GM12801 (cell line): ENCODE results near the gene SNTG2.

Experiments used
- CTCF ChIP-seq: IDR thresholded peaks from one replicate; pipeline ENCODE4 v1.5.1; 2011; ENCODE audit warnings: control low read depth; ENCODE audit not compliant: insufficient read length; ENCODE audit errors: extremely low read depth

The SNTG2 gene

GRCh38 chr2:1010415-1010930 is 59.8 kb downstream of the SNTG2 start:
- TF ChIP-seq CTCF = no peak

- TF ChIP-seq CTCF = no peak
Observed at GRCh38 chr2:1011006-1011405, 60.4 kb downstream of the SNTG2 start.

GRCh38 chr2:1011985-1012384 is 61.3 kb downstream of the SNTG2 start:
- TF ChIP-seq CTCF = no peak

GRCh38 chr2:1014802-1015201 is 64.2 kb downstream of the SNTG2 start:
- no peak for TF ChIP-seq CTCF

GRCh38 chr2:1016500-1016899 is 65.9 kb downstream of the SNTG2 start:
- TF ChIP-seq CTCF = no peak

GRCh38 chr2:1017827-1018226 is 67.2 kb downstream of the SNTG2 start:
- TF ChIP-seq CTCF = no peak

- no peak for TF ChIP-seq CTCF
Observed at GRCh38 chr2:1020206-1020605, 69.6 kb downstream of the SNTG2 start.

- TF ChIP-seq CTCF = no peak
Observed at GRCh38 chr2:1022178-1022577, 71.5 kb downstream of the SNTG2 start.
